CD4-positive, CD25-positive, alpha-beta regulatory T cell (primary cell): Measurements from ENCODE around the gene MS4A14. TPM values are rescaled to one million over a fixed set of nuclear protein-coding genes. Genes with fewer than 3 reads are reported as not detected.

Experiments
- ATAC-seq, 2 donors: fragments of 150-1000 bp; cut with Tn5 transposase; one replicate each; pipeline ENCODE4 v1.10.0; 2021; ENCODE audit warnings: low read depth in 2 of 2, moderate number of reproducible peaks in 2 of 2, moderate library complexity in 1 of 2
- DNase-seq, 3 donors: peaks; one replicate each; pipeline versions ENCODE4 v3.0.0 to v3.0.0-alpha.2; 2012 to 2022; ENCODE audit warnings: mixed read lengths in 1 of 3
- H3K27ac ChIP-seq: one replicate; pipeline ENCODE4 v1.7.0; 2013; ENCODE audit warnings: mild to moderate bottlenecking, low read length; ENCODE audit not compliant: insufficient read depth, poor library complexity, severe bottlenecking
- H3K27me3 ChIP-seq: one replicate; pipeline ENCODE4 v1.7.0; 2013; ENCODE audit warnings: low read length; ENCODE audit not compliant: control insufficient read depth, insufficient read depth
- H3K36me3 ChIP-seq: one replicate; pipeline ENCODE4 v1.7.0; 2013; ENCODE audit warnings: mild to moderate bottlenecking, low read length, moderate library complexity; ENCODE audit not compliant: control insufficient read depth, insufficient read depth
- H3K4me1 ChIP-seq: 2 replicates; pipeline ENCODE4 v1.7.0; 2013; ENCODE audit warnings: mild to moderate bottlenecking, low read length; ENCODE audit not compliant: insufficient read depth, control insufficient read depth, poor library complexity, severe bottlenecking
- H3K4me3 ChIP-seq: one replicate; pipeline ENCODE4 v1.7.0; 2013; ENCODE audit warnings: low read depth, mild to moderate bottlenecking, low read length, moderate library complexity
- H3K9me3 ChIP-seq, 2 experiments: 1 replicate in 1 of 2; 2 replicates in 1 of 2; pipeline ENCODE4 v1.7.0; 2013; ENCODE audit warnings: low read length in 2 of 2, mild to moderate bottlenecking in 1 of 2, moderate library complexity in 1 of 2; ENCODE audit not compliant: control insufficient read depth in 2 of 2
- H3K27ac Mint-ChIP-seq, 3 donors: one replicate each; pipeline ENCODE4 v1.8.0; 2020 to 2022; ENCODE audit warnings: mild to moderate bottlenecking in 3 of 3, mixed read lengths in 3 of 3, moderate library complexity in 2 of 3
- H3K27me3 Mint-ChIP-seq: one replicate; pipeline ENCODE4 v1.8.0; 2022; ENCODE audit warnings: mild to moderate bottlenecking, mixed read lengths
- H3K36me3 Mint-ChIP-seq: one replicate; pipeline ENCODE4 v1.8.0; 2020; ENCODE audit warnings: mixed read lengths
- H3K4me1 Mint-ChIP-seq, 4 donors: one replicate each; pipeline ENCODE4 v1.8.0; 2020 to 2022; ENCODE audit warnings: mixed read lengths in 4 of 4, mild to moderate bottlenecking in 1 of 4
- H3K4me3 Mint-ChIP-seq, 4 donors: one replicate each; pipeline ENCODE4 v1.8.0; 2020 to 2022; ENCODE audit warnings: mild to moderate bottlenecking in 4 of 4, mixed read lengths in 4 of 4, moderate library complexity in 3 of 4
- H3K9me3 Mint-ChIP-seq, 7 donors: one replicate each; pipeline ENCODE4 v1.8.0; 2020 to 2022; ENCODE audit warnings: mixed read lengths in 7 of 7, mild to moderate bottlenecking in 3 of 7, moderate library complexity in 2 of 7
- polyA plus RNA-seq, 4 donors: library from polyadenylated mRNA; unstranded; fragments of 300-500 nt; fragmentation: Illumina TruSeq; gene quantifications; one replicate each; pipeline ENCODE4 v1.2.3, GENCODE V29; 2021
- total RNA-seq: library from RNA; stranded (reverse); gene quantifications from one replicate; pipeline ENCODE4 v1.2.3, GENCODE V29; 2022

Gene MS4A14
- total and polyA plus RNA-seq, 5 donors from 2014 or later, result not detected

GRCh38 chr11:60390419-60390818 is 5.8 kb upstream of the MS4A14 start:
- ATAC-seq, result no peak
- H3K4me1 ChIP-seq, result no peaks in the 10 kb centered on the region
- H3K36me3 ChIP-seq, result no peaks in the 10 kb centered on the region

GRCh38 chr11:60392361-60392760 is 3.9 kb upstream of the MS4A14 start:
- Histone ChIP-seq H3K36me3 (no peaks in the 10 kb centered on the region), H3K4me1 (no peaks in the 10 kb centered on the region), H3K4me3 (no peak overlapping the region), H3K27ac (no peak overlapping the region), H3K9me3 (no peaks in the 10 kb centered on the region), H3K27me3 (peaks cover 6% of the 10 kb centered on the region)
- DNase-seq (no peak), ATAC-seq (no peak)
- Mint-ChIP-seq H3K27me3 (peaks cover 9% of the 10 kb centered on the region), H3K9me3 (no peaks in the 10 kb centered on the region), H3K36me3 (no peaks in the 10 kb centered on the region), H3K27ac (no peak overlapping the region), H3K4me1 (no peaks in the 10 kb centered on the region), H3K4me3 (no peak overlapping the region)

More at GRCh38 chr11:60390419-60390818, 5.8 kb upstream of the MS4A14 start:
- peaks cover 0 to 3% (median 0%) of the 10 kb centered on the region in 7 donors for H3K9me3 Mint-ChIP-seq
- no peaks in the 10 kb centered on the region for H3K36me3 Mint-ChIP-seq
- no peak overlapping the region for H3K4me3 Mint-ChIP-seq
- H3K27me3 Mint-ChIP-seq, result peaks cover 9% of the 10 kb centered on the region
- DNase-seq, result no peak
- Histone ChIP-seq H3K9me3 (no peaks in the 10 kb centered on the region), H3K27me3 (peaks cover 6% of the 10 kb centered on the region), H3K4me3 (no peak overlapping the region), H3K27ac (no peak overlapping the region)
- H3K27ac Mint-ChIP-seq, result no peak overlapping the region
- no peaks in the 10 kb centered on the region for H3K4me1 Mint-ChIP-seq

DNA sequence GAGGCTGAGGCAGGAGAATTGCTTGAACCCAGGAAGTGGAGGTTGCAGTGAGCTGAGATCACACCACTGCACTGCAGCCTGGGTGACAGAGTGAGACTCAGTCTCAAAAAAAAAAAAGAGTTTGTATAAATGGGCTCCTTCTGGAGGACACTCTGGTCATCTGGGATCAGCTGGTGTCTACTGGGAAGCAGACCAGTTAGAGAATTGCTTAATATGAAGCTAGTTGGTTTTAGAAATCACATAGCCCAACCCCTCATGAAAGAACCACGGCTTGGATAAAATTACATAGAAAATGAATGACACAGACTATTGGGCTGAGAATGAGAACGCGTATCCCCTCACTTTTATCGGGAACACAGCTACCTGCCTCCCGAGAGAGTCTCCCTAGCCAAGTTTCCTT is 3.2 kb upstream of the MS4A14 start:
- no peaks in the 10 kb centered on the region for H3K9me3 ChIP-seq
- H3K4me3 ChIP-seq, result no peak overlapping the region
- no peak overlapping the region for H3K27ac Mint-ChIP-seq
- no peaks in the 10 kb centered on the region for H3K9me3 Mint-ChIP-seq
- no peaks in the 10 kb centered on the region for H3K36me3 Mint-ChIP-seq
- ATAC-seq (no peak), DNase-seq (no peak)
- H3K27me3 ChIP-seq, result no peaks in the 10 kb centered on the region
- no peaks in the 10 kb centered on the region for H3K4me1 Mint-ChIP-seq
- no peaks in the 10 kb centered on the region for H3K4me1 ChIP-seq
- no peaks in the 10 kb centered on the region for H3K36me3 ChIP-seq
- H3K27ac ChIP-seq, result no peak overlapping the region
- H3K27me3 Mint-ChIP-seq, result peaks cover 9% of the 10 kb centered on the region
- no peak overlapping the region for H3K4me3 Mint-ChIP-seq

DNA sequence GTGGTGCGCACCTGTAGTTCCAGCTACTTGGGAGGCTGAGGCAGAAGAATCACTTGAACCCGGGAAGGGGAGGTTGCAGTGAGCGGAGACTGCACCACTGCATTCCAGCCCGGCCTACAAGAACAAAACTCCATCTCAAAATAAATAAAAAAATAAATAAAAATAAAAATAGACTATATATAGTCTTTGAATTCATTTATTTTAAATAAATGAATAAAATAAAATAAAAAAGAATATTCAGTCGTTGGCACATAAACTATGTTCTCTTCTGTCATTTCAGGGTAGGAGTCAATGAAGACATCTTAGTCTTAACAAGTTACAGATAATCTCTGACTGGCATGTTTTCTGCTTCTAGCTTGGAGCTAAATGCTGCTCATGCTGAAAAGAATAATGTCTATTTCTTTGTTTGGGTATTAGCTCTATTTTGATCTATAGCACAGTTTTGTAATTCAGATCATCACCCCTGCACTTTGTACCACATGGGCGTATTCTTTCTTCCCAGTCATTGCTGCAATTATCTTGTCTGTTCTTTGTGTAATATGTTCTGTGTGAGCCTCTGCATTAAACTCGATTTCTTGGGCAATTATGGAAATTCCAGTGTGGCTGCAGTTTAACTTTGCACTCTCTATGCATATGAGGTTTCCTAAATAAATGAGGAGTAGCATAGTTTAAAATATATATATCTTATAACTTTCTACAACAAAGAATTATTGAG is 1.4 kb upstream of the MS4A14 start:
- H3K36me3 Mint-ChIP-seq, result no peaks in the 10 kb centered on the region
- no peak overlapping the region for H3K27ac Mint-ChIP-seq
- no peaks in the 10 kb centered on the region for H3K9me3 ChIP-seq
- no peak overlapping the region for H3K27ac ChIP-seq
- peaks cover 2% of the 10 kb centered on the region for H3K27me3 ChIP-seq
- no peaks in the 10 kb centered on the region for H3K4me1 ChIP-seq
- peaks cover 14% of the 10 kb centered on the region for H3K27me3 Mint-ChIP-seq
- no peaks in the 10 kb centered on the region for H3K36me3 ChIP-seq
- no peak overlapping the region for H3K4me3 ChIP-seq
- ATAC-seq (no peak), DNase-seq (no peak)
- H3K9me3 Mint-ChIP-seq, result no peaks in the 10 kb centered on the region
- no peak overlapping the region for H3K4me3 Mint-ChIP-seq
- no peaks in the 10 kb centered on the region for H3K4me1 Mint-ChIP-seq

DNA sequence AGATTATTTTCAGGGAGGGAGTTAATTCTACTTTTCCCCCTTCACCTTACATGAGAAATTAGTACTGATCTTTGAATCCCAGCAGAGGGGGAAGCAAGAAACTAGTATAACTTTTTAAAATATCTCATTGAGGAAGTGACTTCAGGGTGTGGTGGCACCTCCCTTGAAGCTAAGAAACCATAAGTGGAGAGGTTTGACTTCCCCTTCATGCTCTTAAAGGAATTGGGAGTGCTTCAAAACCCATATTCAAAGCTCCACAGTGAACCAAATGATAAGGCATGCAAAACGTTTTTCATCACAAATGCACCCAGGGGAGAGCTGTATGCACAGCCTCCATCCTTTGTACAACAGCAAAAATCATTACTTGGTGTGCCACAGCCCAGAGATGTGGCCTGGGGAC is 540 bp downstream of the MS4A14 start:
- H3K4me3 ChIP-seq, result no peak overlapping the region
- H3K9me3 ChIP-seq, result no peaks in the 10 kb centered on the region
- H3K4me1 ChIP-seq, result no peaks in the 10 kb centered on the region
- DNase-seq (no peak), ATAC-seq (no peak)
- H3K27ac ChIP-seq, result no peak overlapping the region
- H3K27ac Mint-ChIP-seq, result no peak overlapping the region
- no peaks in the 10 kb centered on the region for H3K36me3 Mint-ChIP-seq
- peaks cover 2% of the 10 kb centered on the region for H3K27me3 ChIP-seq
- peaks cover 11% of the 10 kb centered on the region for H3K27me3 Mint-ChIP-seq
- H3K36me3 ChIP-seq, result no peaks in the 10 kb centered on the region
- H3K4me3 Mint-ChIP-seq, result peak overlapping the region in 1 of 4 donors; percentile 65
- no peaks in the 10 kb centered on the region for H3K9me3 Mint-ChIP-seq
- no peaks in the 10 kb centered on the region for H3K4me1 Mint-ChIP-seq

DNA sequence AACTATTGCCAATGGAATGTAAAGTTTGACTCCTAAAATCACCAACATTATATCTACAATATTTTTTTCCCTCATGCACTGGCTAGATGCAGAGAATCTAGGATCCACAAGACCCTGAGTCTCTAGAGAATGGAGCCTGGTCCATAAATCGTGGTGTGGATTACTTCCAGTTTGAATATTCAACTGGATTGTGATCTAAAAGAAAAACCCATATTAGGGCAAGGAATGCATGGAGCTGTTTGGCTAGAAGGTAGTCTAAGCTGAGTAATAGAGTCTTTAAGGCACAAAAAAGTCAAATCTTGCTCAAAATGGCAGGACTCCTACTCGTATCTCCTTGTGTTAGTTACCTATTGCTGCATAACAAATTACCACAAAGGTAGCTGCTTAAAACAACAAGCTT is 23.8 kb downstream of the MS4A14 start:
- no peaks in the 10 kb centered on the region for H3K36me3 ChIP-seq
- no peak for ATAC-seq
- no peak overlapping the region for H3K27ac ChIP-seq
- Mint-ChIP-seq H3K36me3 (no peaks in the 10 kb centered on the region), H3K27me3 (peaks cover 20% of the 10 kb centered on the region), H3K4me3 (no peak overlapping the region), H3K9me3 (peaks cover 0 to 4% (median 0%) of the 10 kb centered on the region in 7 donors), H3K27ac (no peak overlapping the region), H3K4me1 (no peaks in the 10 kb centered on the region)
- no peak for DNase-seq
- no peaks in the 10 kb centered on the region for H3K9me3 ChIP-seq
- peaks cover 11% of the 10 kb centered on the region for H3K27me3 ChIP-seq
- no peak overlapping the region for H3K4me3 ChIP-seq
- H3K4me1 ChIP-seq, result no peaks in the 10 kb centered on the region

- H3K27ac Mint-ChIP-seq, result no peak overlapping the region
- Histone ChIP-seq H3K4me3 (no peak overlapping the region), H3K9me3 (no peaks in the 10 kb centered on the region), H3K27ac (no peak overlapping the region), H3K36me3 (no peaks in the 10 kb centered on the region), H3K4me1 (no peaks in the 10 kb centered on the region), H3K27me3 (peaks cover 12% of the 10 kb centered on the region)
- H3K27me3 Mint-ChIP-seq, result peaks cover 22% of the 10 kb centered on the region
- H3K36me3 Mint-ChIP-seq, result no peaks in the 10 kb centered on the region
- H3K4me1 Mint-ChIP-seq, result no peaks in the 10 kb centered on the region
- no peak overlapping the region for H3K4me3 Mint-ChIP-seq
- peaks cover 0 to 4% (median 0%) of the 10 kb centered on the region in 7 donors for H3K9me3 Mint-ChIP-seq
- DNase-seq (no peak), ATAC-seq (no peak)
Measured at GRCh38 chr11:60422609-60423008, 26.4 kb downstream of the MS4A14 start.

- H3K27me3 ChIP-seq, result peaks cover 17% of the 10 kb centered on the region
- H3K4me1 ChIP-seq, result no peaks in the 10 kb centered on the region
- no peaks in the 10 kb centered on the region for H3K9me3 Mint-ChIP-seq
- ATAC-seq, result no peak
- no peak overlapping the region for H3K27ac ChIP-seq
- H3K9me3 ChIP-seq, result no peaks in the 10 kb centered on the region
- no peak overlapping the region for H3K27ac Mint-ChIP-seq
- no peak overlapping the region for H3K4me3 ChIP-seq
- H3K4me3 Mint-ChIP-seq, result no peak overlapping the region
- H3K36me3 Mint-ChIP-seq, result no peaks in the 10 kb centered on the region
- no peak for DNase-seq
- peaks cover 25% of the 10 kb centered on the region for H3K27me3 Mint-ChIP-seq
- peaks cover 0 to 4% (median 0%) of the 10 kb centered on the region in 4 donors for H3K4me1 Mint-ChIP-seq
- no peaks in the 10 kb centered on the region for H3K36me3 ChIP-seq
Measured at GRCh38 chr11:60428517-60428916, 32.3 kb downstream of the MS4A14 start.
